Hematopoietic multipotent progenitor cell treated with erythropoietin and hydrocortisone succinate and interleukin-3 and kit ligand, for 8 days (in vitro differentiated cells): ENCODE results near the gene RB1.

ENCODE experiments used
- DNase-seq: peaks from one replicate; pipeline ENCODE4 v3.0.0-alpha.2; 2015

The RB1 gene

GRCh38 chr13:48500652-48501197, 197.2 kb downstream of the RB1 start:
- peak; percentile 19 for DNase-seq

GRCh38 chr13:48501705-48502104, 198.2 kb downstream of the RB1 start:
- DNase-seq = no peak

- DNase-seq = no peak
Measured at GRCh38 chr13:48502601-48503319, 199.2 kb downstream of the RB1 start.

GRCh38 chr13:48504606-48505005, 201.1 kb downstream of the RB1 start:
- DNase-seq = no peak

GRCh38 chr13:48505012-48505411, 201.5 kb downstream of the RB1 start:
- no peak for DNase-seq

- peak; percentile 29 for DNase-seq
Measured at GRCh38 chr13:48505597-48506091, 202.1 kb downstream of the RB1 start.

- no peak for DNase-seq
Measured at GRCh38 chr13:48506092-48506701, 202.6 kb downstream of the RB1 start.

- DNase-seq = no peak
Measured at GRCh38 chr13:48507021-48507420, 203.5 kb downstream of the RB1 start.

GRCh38 chr13:48508011-48508410, 204.5 kb downstream of the RB1 start:
- no peak for DNase-seq

GRCh38 chr13:48510698-48511097, 207.1 kb downstream of the RB1 start:
- DNase-seq = no peak

GRCh38 chr13:48511621-48512230, 208.2 kb downstream of the RB1 start:
- DNase-seq = no peak

GRCh38 chr13:48514793-48515192, 211.2 kb downstream of the RB1 start:
- DNase-seq = no peak

GRCh38 chr13:48515732-48516131, 212.2 kb downstream of the RB1 start:
- DNase-seq = no peak

GRCh38 chr13:48518083-48518482, 214.5 kb downstream of the RB1 start:
- no peak for DNase-seq

- no peak for DNase-seq
Measured at GRCh38 chr13:48526286-48526685, 222.7 kb downstream of the RB1 start.

- no peak for DNase-seq
Measured at GRCh38 chr13:48527955-48528354, 224.4 kb downstream of the RB1 start.

- DNase-seq = no peak
Measured at GRCh38 chr13:48528720-48529119, 225.2 kb downstream of the RB1 start.

- no peak for DNase-seq
Measured at GRCh38 chr13:48530833-48531232, 227.3 kb downstream of the RB1 start.
